SU-DHL-6 (cell line): ENCODE results near the gene REXO5.

Experiments
- EZH2phosphoT487 ChIP-seq: fragments of 200-600 bp; sonication (generic), shearing (Covaris generic); conservative IDR thresholded peaks from 2 replicates; pipeline ENCODE4 v1.6.1; 2018; ENCODE audit warnings: mild to moderate bottlenecking, antibody characterized with exemption, low read length, moderate library complexity, mixed read lengths
- TF ChIP-seq, protein P1 (sequence below): fragments of 200-600 bp; sonication (generic); IDR thresholded peaks from one replicate; pipeline ENCODE4 v1.5.1; 2017; ENCODE audit warnings: antibody characterized with exemption, mild to moderate bottlenecking, low read length, moderate library complexity; ENCODE audit not compliant: insufficient read depth, poor library complexity, severe bottlenecking

DNA sequence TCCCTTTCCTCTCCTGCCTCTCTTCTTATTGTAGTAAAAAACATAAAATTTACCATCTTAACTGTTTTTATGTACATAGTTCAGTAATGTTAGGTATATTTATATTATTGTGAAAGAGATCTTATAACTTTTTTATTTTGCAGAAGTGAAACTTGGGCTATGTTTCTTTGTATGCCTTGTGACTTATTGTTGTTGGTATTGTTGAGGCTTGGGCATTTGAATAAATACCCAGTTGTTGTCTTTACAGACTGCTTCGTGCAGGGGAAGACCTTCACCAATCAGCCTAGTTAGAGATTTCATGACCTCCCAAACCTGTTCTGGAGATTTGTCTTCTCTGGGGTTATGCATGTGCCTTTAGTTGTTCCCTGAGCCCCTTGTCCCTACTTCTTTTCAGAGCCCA, 31.9 kb downstream of the REXO5 start:
- TF ChIP-seq, protein P1, sequence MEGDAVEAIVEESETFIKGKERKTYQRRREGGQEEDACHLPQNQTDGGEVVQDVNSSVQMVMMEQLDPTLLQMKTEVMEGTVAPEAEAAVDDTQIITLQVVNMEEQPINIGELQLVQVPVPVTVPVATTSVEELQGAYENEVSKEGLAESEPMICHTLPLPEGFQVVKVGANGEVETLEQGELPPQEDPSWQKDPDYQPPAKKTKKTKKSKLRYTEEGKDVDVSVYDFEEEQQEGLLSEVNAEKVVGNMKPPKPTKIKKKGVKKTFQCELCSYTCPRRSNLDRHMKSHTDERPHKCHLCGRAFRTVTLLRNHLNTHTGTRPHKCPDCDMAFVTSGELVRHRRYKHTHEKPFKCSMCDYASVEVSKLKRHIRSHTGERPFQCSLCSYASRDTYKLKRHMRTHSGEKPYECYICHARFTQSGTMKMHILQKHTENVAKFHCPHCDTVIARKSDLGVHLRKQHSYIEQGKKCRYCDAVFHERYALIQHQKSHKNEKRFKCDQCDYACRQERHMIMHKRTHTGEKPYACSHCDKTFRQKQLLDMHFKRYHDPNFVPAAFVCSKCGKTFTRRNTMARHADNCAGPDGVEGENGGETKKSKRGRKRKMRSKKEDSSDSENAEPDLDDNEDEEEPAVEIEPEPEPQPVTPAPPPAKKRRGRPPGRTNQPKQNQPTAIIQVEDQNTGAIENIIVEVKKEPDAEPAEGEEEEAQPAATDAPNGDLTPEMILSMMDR = no peak
- TF ChIP-seq EZH2phosphoT487 = no peak
